HG02973 (cell line): ENCODE data around the gene JAG2.

Experiments used
- ATAC-seq: cut with Tn5 transposase; IDR thresholded peaks from one replicate; pipeline ENCODE4 v1.9.1; 2021; ENCODE audit warnings: moderate library complexity; ENCODE audit not compliant: unreplicated experiment

Gene JAG2

DNA sequence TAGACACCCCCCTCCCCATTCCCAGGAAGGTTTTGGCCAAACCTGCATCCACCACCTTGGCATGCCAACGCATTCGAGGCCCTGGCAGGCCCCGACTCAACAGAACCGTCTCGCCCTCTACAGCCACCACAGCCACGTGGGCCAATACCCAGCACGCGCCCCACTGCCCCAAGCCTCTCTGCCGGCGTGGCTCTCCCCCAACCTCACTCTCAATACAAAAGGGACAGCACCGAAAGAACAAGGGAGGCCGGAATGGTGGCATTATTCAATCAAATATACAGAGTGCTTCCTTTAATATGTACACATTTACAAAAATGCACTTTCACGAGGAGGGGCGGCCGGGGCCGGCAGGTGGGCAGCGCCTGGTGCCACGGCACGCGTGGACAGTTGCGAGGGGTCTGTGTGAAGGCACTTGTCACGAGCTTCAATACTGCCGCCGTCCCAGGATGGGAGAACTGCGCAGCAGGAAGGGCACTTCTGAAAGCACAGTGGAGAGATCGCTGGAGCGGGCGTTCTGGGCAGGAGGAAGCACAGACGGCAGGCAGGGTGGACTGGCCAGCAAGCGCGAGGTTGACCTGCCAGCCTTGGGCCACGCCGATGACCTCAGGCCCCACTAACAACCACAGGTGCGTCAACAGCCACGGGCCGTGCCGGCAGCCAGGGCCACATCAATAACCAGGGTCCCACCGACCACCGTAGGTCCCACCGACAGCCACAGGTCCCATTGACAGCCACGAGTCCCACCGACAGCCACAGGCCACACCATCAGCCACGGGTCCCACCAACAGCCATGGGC, 26.9 kb downstream of the JAG2 start:
- ATAC-seq, result no peak

DNA sequence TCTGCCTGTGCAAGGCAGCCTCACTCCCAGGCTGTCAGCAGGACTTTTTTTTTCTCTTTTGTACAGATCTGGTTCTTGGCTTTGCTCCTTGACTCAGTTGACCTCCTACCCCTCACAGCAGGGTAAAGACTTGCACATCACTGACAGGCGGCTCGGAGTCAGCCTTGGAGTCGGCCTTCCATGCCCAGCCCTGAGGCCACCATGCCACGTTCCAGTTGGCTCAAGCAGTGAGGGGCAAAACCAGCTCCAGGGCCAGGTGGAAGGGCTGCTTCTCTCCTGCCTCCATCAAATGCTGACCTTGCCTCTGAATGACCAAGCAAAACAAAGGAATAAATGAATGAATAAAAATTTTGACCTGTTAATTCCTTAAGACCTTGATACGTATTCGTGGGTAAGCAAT, 27.6 kb downstream of the JAG2 start:
- no peak for ATAC-seq

DNA sequence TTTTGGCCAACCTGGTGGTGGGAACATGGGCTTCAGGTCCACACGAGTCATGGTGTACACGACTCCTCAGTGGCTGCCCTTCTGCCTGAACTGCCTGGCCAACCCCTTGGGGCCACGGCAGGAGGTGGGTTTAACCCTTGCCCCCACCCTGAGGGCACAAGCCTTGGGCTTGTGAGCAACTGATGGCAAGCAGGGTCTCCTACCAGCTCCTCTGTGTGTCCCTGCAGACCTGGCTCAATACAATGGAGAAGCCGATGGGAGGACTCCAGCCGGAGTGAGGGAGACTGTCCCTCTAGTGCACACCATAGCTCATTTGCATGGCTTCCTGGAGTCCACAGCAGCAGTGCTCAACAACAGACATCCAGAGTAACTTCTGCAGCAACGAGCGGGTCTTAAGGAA, 28.0 kb downstream of the JAG2 start:
- ATAC-seq, result no peak

DNA sequence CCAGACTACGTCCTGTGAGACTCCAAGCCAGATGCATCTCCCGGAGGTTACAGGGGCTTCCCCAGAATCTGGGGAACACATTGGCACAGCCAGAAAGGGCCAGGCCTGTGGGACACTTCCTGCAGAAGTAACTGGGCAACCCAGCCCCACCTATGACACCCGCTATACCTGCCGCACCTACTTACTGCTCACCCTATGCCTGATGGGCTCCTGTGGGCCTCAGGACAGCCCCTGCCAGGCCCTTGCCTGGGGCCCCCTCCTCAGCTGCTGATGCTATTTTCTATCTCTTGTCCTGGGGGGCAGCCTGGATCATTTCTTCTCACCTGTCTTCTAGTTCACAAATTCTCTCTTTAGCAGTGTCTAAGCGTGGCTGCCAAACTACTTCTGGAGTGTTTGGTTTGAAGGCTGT, 28.7 kb downstream of the JAG2 start:
- no peak for ATAC-seq

DNA sequence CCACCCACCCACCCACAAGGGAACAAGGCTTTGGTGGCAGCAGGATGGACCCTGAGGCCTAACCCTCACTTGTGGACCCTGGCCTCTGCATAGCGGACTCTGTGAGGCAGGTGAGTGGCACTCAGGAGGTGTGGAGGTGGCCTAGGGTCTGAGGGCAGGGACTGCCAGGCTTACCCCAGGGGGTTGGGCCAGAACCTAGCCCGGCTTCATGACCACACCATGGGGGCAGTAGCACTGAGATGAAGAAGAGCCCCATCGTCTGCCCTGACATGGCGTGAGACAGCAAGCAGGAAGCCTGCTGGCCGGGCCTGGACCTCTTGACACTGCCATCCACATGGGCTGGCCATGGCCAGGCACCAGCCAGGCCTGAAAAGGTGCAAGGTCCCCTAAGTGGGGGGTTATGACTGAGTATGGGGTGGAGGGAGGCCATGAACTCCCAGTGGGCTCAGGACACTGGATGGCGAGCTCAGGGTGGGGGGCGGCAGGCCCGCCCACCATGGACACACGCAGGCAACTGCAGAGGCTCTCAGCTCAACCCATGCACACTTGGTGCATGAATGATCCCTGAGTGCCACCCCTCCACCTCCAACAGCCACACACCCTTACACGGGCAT, 29.3 kb downstream of the JAG2 start:
- no peak for ATAC-seq

DNA sequence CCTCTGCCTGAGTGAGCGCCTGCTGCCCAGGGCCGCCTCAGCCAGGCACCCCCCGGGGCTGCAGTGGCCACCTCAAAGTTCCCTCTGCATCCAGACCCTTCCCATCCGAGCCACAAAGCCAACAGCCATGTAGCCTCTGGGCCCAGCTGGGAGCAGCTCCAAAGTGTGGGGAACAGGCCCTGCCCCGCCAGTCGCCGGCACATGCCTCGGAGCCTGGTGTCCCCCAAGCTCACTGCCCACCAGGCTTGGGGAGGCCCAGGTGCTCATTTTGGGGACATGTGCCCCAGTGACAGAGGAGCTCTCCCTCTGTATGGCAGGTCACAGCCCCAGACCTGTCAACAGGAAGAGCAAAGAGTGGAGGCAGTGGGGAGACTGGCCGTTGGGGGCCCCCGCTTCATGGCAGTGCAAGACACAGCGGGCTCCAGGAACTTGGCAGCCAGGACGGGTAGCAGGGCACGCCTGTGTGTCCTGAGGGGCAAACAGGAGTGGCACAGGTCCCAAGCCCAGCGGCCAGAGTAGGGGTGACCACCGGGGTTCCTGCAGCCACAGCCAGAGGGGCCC, 29.9 kb downstream of the JAG2 start:
- no peak for ATAC-seq

DNA sequence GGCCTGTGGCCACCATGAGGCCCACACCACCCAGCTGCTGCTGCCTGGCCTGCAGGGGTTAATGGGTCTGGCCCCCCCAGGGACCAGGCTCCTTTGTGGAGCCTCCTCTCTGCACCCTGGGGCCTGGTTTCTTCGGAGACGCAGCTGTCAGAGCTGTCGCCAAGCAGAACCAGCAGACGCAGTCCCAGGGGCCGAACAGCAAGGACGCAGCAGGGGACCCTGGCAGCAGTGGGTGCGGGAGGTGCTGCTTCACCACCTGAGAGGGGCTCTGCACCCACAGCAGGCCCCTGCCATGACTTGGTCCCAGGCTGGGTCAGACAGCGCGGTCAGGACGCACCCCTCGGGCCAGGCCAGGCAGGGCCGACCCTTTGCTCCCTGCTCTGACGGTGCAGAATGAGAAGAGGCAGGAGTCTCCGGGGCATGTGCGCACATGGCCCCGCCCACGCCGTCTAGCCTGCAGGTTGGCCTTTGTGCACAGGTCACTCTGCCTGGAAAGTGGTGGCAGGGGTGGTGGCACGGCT, 30.5 kb downstream of the JAG2 start:
- no peak for ATAC-seq

DNA sequence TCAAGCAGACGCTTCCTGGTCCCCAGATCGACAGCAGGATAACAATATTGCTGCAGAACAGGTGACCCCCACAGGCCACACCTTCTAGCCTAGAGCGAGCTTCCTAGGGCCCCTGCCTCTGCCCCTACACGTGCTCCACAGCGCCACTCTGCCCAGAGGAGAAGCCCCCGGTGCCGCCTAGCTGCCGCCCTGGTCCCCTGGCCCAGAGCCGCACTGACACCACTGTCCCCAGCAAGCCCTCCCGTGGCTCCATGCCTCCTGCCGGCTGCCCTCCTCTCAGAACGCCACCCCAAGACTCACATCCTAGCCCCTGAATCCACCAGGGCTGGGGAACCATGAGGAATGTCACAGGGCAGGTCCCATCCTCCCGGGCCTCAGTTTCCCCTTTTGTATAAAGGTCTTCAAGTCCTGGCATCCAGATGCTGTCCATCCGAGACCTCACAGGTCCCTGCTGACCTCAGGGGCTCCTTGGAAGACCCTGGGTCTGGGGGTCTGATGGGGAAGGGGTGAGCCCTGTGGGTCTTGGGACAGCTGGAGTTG, 31.0 kb downstream of the JAG2 start:
- no peak for ATAC-seq

DNA sequence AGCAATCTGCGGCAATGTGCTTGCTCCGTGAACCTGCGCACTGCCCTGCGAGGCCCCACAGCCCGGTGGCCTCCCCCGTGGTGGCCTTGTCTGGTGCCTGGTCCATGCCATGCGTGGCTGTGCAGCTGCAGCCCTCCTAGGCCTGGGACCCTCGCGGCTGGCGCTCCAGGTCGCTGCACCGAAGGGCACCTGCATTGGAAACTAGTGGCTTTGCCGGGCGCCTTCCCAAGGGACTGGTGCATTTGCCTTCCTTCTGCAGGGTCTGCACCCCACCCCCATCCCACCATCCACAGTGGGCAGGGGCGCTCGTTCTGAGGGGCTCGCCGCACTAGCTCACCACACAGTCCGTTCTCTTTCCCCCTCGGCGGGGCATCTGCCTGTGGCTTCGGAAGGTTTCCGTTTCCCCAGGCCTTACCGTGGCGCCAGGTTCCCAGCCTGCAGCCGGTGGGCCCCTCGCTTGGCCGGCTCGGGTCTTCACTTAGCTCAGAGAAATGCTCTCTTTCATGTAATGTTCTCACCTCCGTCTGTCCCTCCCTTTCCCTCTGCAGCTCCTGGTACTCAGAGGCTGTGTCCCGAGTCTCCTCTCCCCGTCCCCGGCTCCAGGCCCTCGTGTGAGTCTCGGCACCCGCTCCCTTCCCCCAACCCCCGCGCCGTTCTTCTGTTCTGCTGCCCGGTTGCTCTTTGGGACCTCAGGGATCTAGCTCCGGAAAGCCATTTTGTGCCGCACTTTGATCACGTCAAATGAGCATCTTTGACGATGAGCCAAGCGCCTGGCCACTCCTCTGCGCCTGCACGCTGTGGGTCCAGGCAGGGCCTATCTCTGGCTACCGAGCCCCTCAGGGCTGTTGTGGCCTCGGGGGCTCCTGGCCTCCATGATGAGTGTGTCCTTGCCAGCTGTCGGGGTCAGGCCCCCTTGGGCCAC, 31.9 kb downstream of the JAG2 start:
- no peak for ATAC-seq

DNA sequence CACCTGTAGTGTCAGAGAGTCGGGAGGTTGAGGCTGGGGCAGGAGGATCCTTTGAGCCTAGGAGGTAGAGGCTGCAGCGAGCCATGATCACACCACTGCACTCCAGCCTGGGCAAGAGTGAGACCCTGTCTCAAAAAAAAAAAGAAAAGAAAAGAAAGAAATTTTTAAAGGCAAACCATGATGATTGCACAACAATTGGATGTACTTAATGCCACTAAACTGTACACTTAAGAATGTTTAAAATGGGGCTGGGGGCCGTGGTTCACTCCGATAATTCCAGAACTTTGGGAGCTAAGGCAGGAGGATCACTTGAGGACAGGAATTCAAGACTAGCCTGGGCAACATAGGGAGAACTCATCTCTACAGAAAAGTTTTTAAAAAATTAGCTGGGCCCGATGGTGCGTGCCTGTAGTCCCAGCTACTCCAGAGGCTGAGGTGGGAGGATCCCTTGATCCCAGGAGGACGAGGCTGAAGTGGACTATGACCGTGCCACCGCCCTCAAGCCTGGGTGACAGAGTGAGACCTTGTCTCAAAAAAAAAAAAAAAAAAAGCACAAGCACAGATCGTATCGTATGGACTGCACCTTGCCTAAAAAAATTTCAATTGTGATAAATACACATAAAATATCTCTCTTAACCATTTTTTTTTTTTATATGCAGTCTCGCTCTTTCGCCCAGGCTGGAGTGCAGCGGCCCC, 32.7 kb downstream of the JAG2 start:
- no peak for ATAC-seq

DNA sequence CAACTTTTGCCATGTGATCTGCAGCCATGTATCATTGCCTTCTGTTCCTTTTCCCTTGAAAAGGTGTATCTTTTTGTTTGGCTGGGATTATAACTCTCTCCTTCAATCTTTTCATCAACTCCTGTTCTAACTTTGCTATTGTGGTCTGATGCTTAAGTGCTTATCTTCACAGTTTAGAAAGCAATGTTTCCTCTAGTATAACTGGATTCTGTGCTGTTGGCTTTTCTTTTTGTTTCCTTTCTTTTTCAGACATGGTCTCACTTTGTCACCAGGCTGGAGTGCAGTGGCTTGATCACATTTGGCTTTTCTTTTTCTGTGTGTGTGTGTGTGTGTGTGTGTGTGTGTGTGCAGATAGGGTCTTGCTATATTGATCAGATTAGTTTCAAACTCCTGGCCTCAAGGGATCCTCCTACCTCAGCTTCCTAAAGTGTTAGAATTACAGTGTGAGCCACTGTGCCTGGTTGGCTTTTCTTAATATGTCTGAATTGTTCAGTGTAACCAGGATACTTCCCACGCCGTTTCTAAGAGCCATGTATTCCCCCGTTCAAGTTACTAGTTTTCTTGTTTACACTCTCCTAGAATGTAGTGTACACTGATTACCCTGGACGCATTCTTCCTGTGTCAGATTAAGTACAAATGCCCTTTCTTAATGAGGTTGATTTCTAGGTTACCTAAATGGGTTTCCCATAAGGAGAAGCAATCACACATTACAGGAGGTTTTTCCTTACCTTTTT, 35.5 kb downstream of the JAG2 start:
- no peak for ATAC-seq

DNA sequence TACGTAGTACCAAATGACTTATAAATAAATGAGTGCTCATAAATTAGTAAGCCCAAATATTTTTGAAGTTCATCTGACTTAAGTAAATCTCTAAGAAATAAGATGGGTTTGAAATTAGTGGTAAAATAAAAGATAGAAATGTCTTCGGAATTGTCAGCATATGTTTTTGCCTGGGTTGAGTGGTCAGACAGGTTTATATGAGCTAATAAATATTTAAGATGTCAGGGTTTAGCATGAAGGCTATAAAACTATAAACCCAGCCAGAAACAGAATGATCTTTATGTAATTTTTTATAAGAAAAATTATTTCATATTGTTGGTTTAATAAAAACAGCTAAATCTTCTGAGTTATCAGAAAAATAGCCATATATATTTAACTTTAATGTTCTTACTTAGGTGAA, 37.3 kb downstream of the JAG2 start:
- no peak for ATAC-seq

DNA sequence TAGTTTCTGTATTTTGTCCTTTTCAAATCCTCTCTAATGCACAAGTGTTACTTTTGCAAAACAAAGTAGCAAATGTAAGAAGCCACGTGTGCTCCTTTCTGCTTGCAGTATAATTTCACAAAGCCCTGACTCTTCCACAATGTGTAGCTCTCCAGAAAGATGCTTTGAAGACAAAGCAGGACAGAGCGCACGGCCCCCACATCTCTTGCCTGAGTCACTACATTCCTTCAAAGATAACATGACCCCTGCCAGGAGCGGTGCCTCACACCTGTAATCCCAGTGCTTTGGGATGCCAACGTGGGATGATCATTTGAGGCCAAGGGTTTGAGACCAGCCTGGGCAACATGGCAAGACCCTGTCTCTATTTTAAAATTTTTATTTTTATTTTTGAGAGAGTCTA, 40.5 kb downstream of the JAG2 start:
- ATAC-seq, result no peak

DNA sequence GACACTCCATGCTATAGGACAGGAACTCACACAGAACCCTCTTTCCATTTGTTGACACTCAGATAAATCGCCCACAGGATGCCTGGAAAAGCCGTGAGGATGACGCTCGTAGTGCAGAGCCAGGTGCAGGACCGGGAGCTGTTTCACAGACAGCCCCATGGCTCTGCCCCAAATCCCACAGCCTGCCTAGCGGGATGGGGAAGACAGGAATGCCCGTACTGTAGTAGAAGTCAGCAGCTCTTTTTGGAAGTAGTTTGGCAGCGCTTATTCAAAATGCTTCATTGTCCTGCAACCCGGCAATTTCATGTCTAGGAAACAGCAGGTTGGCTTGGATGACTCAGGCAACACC, 41.6 kb downstream of the JAG2 start:
- no peak for ATAC-seq

DNA sequence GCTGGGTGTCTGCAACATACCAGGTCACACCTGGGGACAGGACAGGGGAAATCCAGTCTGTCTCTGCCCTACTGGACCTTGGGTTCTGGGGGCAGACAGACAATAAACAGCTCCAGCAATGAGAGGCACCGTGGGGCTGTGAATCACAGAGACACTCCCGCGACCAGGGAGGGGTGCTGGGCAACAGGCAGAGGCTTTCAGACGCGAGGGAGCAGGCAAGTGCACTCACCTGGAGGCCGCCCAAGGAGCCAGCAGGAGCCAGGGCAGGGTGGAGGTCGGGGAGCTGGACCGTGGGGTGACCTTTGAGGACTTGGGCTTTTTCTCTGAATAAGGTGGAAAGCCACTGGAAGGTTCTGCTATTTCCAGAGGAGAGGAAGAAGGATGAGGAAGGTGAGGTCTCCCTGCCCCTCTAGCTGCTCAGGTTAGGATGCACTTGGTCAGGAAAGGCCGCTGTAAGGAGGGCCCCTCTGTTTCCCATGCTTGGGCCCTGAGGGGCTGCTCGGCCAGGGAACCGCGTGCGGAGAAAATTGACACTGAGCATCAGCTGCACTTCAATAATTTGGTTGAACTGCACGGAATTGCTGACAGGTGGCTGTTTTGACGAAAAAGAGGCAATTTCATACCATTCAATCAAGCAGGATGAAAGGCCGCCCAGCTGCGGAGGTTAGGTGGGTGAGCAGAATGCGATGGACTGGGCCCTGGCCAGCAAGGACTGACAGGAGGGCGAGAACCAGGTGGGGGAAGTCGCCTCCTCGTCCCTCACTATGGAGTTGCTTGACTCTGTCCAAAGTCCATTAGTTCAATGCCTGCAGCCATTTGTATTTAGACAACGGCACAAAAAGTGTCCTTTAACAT, 42.2 kb downstream of the JAG2 start:
- ATAC-seq, result no peak

DNA sequence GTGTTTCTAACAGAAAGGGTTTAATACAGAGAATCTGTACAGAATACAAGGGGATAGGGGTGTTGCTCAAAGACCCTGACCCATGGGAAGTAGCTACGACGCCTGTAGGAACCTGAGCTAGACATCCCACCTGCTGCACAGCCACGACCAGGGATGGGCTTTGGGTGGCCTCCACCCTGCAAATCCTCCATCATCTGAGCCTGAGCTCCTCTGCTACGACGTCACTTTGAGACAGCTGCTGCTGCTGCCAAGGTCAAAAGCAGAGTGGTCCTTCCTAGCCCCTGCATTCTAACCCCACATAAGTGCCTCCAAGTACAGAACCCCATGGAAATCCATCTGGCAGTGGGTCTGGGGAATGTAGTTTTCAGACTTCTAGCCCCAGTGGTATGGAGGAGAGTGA, 43.8 kb downstream of the JAG2 start:
- no peak for ATAC-seq

DNA sequence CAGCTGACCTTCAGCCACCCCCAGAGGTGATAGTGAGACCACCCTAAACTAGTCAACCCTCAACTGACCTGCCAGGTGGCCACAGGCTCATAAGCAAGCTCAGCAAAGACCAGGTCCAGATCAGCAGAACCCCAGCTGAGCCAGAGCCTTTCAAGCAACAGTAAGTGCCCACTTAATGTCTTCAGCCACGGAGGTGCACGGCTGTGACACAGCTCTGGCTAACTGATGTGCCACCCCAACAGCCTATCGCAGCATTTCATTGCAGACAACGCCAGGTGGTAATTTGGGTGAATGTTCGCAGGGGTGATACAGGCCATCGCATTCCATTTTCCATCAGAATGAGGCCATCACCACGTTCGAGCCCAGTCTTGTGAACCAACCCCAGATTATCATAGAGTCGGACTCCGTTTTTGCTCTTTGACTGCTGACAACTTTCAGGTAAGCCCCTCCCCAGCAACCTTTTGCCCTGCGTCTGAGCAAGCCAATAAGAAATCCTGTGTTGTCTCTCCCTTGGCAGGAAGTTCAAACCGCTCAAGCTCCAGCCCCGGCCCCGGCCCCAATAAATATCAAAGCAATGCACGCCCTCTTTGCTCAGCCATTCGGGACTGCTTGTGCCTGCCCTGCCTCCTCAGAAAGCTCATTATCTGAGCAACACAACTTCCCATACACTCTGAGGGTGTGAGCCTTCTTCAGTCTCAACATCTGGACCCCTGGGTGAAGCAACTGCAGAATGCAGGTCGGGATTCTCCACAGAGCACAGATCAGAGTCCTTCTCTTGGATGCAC, 44.4 kb downstream of the JAG2 start:
- ATAC-seq, result no peak

DNA sequence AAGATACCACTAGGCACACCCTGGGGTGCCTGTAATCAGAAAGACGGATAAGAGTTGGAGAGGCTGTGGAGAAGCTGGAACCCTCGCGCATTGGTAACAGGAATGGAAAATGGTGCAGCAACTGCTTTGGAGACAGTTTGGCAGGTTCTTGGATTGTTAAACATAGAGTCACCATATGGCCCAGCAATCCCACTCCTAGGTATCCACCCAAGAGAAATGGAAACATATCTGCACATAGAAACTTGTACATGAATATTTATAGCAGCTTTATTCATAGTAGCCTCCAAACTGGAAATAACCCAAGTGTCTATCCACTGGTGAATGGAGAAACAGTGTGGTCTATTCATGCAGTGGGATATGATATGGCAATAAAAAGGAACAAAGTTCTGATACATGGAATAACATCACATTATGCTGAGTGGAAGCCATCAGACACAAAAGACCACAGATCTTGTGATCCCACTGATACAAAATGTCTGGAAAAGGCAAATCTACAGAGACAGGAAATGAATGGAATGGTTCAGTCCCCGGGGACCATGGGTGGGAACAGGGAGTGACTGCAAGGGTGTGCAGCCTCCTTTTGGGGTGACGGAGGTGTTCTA, 45.4 kb downstream of the JAG2 start:
- ATAC-seq, result no peak
